ENCODE measurements around the gene PRDM16. TPM values are rescaled to one million over a fixed set of nuclear protein-coding genes. Genes with fewer than 3 reads are reported as not detected.
A peak's percentile ranks its signal among the peaks of the same experiment; 100 is the strongest.

The PRDM16 gene
- total and polyA plus RNA-seq, 2 of the 13 experiments (the other 11 are each of a cell fraction or from before 2014, with no cell fraction given): 0.15 to 0.81 TPM

DNA sequence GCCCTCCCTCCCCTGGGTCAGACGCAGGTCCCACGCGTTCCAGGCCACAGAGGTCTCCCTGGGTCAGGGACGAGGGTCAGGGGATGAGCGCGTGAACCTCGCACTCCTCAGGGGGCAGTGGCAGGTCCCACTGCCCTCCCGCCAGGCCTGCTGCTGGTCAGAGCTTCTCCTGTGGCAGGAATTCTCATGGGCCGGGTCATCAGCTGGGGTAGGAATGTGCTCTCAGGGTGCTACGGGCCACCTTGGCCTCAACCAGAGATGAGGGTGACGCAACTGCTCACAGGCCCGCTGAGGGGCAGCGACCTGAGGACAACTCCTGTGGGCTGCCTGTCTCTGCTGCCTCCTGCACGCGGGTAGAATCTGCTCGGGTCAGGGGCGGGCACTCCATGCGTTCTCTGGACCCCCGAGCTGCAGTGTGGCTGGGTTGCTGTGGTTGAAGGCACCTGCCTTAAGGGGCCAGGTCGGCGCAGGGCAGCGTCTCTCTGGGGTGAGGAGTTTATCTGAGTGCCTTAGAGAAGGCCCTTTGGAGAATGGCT is 128.8 kb downstream of the PRDM16 start (continued):
- TF ChIP-seq, protein P1, sequence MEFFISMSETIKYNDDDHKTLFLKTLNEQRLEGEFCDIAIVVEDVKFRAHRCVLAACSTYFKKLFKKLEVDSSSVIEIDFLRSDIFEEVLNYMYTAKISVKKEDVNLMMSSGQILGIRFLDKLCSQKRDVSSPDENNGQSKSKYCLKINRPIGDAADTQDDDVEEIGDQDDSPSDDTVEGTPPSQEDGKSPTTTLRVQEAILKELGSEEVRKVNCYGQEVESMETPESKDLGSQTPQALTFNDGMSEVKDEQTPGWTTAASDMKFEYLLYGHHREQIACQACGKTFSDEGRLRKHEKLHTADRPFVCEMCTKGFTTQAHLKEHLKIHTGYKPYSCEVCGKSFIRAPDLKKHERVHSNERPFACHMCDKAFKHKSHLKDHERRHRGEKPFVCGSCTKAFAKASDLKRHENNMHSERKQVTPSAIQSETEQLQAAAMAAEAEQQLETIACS (CRISPR knock-in tag; IDR thresholded peaks at IDR 0.05): no peak
- TF ChIP-seq ZFP90 (CRISPR knock-in tag; IDR thresholded peaks at IDR 0.05; ENCODE audit: borderline replicate concordance) (0 out of 2 replicates have a peak, but pooled peaks have one; percentile 25), GFI1 (CRISPR knock-in tag; IDR thresholded peaks at IDR 0.05; ENCODE audit: borderline replicate concordance) (no peak), ZNF10 (CRISPR knock-in tag; IDR thresholded peaks at IDR 0.05; ENCODE audit: borderline replicate concordance, low read depth) (no peak), ELF1 (CRISPR knock-in tag; IDR thresholded peaks at IDR 0.05) (no peak), ZMYM3 (CRISPR knock-in tag; IDR thresholded peaks at IDR 0.05) (no peak), ZNF350 (CRISPR knock-in tag; IDR thresholded peaks at IDR 0.05; ENCODE audit: borderline replicate concordance, low read depth) (no peak; the same call in 1 of the 2 replicates), SMYD3 (CRISPR knock-in tag; IDR thresholded peaks at IDR 0.05) (no peak), NR2C2 (CRISPR knock-in tag; IDR thresholded peaks at IDR 0.05; ENCODE audit: borderline replicate concordance) (peak; percentile 58; the same call in 1 of the 2 replicates), ZNF709 (CRISPR knock-in tag; IDR thresholded peaks at IDR 0.05) (no peak), KMT2B (CRISPR knock-in tag; IDR thresholded peaks at IDR 0.05) (no peak), ZNF282 (IDR thresholded peaks at IDR 0.05; ENCODE audit: partially characterized antibody) (no peak), MXI1 (IDR thresholded peaks at IDR 0.05; ENCODE audit: borderline replicate concordance, low read depth, low read length) (no peak)
- TF ChIP-seq, protein P2, sequence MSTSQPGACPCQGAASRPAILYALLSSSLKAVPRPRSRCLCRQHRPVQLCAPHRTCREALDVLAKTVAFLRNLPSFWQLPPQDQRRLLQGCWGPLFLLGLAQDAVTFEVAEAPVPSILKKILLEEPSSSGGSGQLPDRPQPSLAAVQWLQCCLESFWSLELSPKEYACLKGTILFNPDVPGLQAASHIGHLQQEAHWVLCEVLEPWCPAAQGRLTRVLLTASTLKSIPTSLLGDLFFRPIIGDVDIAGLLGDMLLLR (CRISPR knock-in tag; IDR thresholded peaks at IDR 0.05): 0 out of 2 replicates have a peak, but pooled peaks have one; percentile 61
- TF ChIP-seq, protein P3, sequence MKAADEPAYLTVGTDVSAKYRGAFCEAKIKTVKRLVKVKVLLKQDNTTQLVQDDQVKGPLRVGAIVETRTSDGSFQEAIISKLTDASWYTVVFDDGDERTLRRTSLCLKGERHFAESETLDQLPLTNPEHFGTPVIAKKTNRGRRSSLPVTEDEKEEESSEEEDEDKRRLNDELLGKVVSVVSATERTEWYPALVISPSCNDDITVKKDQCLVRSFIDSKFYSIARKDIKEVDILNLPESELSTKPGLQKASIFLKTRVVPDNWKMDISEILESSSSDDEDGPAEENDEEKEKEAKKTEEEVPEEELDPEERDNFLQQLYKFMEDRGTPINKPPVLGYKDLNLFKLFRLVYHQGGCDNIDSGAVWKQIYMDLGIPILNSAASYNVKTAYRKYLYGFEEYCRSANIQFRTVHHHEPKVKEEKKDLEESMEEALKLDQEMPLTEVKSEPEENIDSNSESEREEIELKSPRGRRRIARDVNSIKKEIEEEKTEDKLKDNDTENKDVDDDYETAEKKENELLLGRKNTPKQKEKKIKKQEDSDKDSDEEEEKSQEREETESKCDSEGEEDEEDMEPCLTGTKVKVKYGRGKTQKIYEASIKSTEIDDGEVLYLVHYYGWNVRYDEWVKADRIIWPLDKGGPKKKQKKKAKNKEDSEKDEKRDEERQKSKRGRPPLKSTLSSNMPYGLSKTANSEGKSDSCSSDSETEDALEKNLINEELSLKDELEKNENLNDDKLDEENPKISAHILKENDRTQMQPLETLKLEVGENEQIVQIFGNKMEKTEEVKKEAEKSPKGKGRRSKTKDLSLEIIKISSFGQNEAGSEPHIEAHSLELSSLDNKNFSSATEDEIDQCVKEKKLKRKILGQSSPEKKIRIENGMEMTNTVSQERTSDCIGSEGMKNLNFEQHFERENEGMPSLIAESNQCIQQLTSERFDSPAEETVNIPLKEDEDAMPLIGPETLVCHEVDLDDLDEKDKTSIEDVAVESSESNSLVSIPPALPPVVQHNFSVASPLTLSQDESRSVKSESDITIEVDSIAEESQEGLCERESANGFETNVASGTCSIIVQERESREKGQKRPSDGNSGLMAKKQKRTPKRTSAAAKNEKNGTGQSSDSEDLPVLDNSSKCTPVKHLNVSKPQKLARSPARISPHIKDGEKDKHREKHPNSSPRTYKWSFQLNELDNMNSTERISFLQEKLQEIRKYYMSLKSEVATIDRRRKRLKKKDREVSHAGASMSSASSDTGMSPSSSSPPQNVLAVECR (CRISPR knock-in tag; IDR thresholded peaks at IDR 0.05; ENCODE audit: borderline replicate concordance): peak; percentile 61; the same call in 1 of the 2 replicates
- TF ChIP-seq, protein P4, sequence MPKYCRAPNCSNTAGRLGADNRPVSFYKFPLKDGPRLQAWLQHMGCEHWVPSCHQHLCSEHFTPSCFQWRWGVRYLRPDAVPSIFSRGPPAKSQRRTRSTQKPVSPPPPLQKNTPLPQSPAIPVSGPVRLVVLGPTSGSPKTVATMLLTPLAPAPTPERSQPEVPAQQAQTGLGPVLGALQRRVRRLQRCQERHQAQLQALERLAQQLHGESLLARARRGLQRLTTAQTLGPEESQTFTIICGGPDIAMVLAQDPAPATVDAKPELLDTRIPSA (CRISPR knock-in tag; IDR thresholded peaks at IDR 0.05; ENCODE audit: borderline replicate concordance): 0 out of 2 replicates have a peak, but pooled peaks have one; percentile 30
- TF ChIP-seq, protein P5, sequence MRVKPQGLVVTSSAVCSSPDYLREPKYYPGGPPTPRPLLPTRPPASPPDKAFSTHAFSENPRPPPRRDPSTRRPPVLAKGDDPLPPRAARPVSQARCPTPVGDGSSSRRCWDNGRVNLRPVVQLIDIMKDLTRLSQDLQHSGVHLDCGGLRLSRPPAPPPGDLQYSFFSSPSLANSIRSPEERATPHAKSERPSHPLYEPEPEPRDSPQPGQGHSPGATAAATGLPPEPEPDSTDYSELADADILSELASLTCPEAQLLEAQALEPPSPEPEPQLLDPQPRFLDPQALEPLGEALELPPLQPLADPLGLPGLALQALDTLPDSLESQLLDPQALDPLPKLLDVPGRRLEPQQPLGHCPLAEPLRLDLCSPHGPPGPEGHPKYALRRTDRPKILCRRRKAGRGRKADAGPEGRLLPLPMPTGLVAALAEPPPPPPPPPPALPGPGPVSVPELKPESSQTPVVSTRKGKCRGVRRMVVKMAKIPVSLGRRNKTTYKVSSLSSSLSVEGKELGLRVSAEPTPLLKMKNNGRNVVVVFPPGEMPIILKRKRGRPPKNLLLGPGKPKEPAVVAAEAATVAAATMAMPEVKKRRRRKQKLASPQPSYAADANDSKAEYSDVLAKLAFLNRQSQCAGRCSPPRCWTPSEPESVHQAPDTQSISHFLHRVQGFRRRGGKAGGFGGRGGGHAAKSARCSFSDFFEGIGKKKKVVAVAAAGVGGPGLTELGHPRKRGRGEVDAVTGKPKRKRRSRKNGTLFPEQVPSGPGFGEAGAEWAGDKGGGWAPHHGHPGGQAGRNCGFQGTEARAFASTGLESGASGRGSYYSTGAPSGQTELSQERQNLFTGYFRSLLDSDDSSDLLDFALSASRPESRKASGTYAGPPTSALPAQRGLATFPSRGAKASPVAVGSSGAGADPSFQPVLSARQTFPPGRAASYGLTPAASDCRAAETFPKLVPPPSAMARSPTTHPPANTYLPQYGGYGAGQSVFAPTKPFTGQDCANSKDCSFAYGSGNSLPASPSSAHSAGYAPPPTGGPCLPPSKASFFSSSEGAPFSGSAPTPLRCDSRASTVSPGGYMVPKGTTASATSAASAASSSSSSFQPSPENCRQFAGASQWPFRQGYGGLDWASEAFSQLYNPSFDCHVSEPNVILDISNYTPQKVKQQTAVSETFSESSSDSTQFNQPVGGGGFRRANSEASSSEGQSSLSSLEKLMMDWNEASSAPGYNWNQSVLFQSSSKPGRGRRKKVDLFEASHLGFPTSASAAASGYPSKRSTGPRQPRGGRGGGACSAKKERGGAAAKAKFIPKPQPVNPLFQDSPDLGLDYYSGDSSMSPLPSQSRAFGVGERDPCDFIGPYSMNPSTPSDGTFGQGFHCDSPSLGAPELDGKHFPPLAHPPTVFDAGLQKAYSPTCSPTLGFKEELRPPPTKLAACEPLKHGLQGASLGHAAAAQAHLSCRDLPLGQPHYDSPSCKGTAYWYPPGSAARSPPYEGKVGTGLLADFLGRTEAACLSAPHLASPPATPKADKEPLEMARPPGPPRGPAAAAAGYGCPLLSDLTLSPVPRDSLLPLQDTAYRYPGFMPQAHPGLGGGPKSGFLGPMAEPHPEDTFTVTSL (CRISPR knock-in tag; IDR thresholded peaks at IDR 0.05; ENCODE audit: borderline replicate concordance): no peak
